RWPE1 (cell line): ENCODE measurements around the gene OSBPL9.

Experiments used
- CTCF ChIA-PET: fragments of 350-600 bp; sonication (Branson Sonifier 250); formaldehyde crosslinking; extraction: SDS; loops from one replicate; lab custom pipeline; 2021; lab: Yijun Ruan, JAX
- POLR2A ChIA-PET: fragments of 400-600 bp; formaldehyde crosslinking; extraction: SDS; loops from one replicate; lab custom pipeline; 2020; ENCODE audit warnings: antibody characterized with exemption; ENCODE audit not compliant: low non-redundant PET; lab: Yijun Ruan, JAX
- DNase-seq: peaks from one replicate; pipeline ENCODE4 v3.0.0; 2012; ENCODE audit warnings: low spot score
- H3K27ac ChIP-seq: fragments of 450-650 bp; 2 replicates; pipeline ENCODE4 v1.5.1; 2017
- TF ChIP-seq, protein P1 (sequence below): fragments of 450-650 bp; conservative IDR thresholded peaks from 2 replicates; pipeline ENCODE4 v1.5.1; 2017; ENCODE audit warnings: low read depth, mild to moderate bottlenecking

OSBPL9 gene, protein sequence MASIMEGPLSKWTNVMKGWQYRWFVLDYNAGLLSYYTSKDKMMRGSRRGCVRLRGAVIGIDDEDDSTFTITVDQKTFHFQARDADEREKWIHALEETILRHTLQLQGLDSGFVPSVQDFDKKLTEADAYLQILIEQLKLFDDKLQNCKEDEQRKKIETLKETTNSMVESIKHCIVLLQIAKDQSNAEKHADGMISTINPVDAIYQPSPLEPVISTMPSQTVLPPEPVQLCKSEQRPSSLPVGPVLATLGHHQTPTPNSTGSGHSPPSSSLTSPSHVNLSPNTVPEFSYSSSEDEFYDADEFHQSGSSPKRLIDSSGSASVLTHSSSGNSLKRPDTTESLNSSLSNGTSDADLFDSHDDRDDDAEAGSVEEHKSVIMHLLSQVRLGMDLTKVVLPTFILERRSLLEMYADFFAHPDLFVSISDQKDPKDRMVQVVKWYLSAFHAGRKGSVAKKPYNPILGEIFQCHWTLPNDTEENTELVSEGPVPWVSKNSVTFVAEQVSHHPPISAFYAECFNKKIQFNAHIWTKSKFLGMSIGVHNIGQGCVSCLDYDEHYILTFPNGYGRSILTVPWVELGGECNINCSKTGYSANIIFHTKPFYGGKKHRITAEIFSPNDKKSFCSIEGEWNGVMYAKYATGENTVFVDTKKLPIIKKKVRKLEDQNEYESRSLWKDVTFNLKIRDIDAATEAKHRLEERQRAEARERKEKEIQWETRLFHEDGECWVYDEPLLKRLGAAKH

DNA sequence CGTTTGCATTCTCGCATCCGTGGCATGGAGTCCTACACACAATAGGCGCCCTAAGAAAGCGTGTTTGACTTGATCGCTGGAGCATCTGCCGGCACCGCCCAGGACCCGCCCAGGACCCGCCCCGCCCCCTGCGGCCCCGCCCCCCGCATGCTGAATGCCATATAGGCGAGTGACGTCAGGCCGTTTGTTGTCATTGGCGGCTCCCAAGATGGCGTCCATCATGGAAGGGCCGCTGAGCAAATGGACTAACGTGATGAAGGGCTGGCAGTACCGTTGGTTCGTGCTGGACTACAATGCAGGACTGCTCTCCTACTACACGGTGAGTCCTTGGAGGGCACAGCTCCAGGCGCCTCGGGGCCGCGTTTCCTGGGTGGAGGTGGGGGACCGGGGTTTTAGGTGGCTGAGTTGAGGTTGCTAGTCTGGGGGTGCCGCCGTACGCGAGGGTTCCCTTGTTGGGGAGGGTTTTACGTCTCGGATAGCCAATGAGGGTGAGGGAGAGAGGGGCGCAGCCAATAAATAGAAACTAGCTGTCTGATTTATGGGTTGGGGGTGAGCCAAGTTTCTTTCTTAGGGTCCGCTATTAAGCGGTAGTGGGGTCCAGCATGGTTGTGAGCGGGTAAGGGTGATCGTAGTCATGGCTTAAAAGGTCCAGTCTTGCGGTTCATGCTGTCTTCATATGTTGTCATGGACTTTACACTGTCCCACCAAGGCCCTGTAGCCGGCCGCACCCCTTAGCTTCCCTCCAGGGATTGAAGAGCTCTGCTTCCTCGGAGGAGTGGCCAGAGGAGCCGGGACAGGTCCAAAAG is at the start of gene OSBPL9:
Gene OSBPL9 (plus strand): TSS at position 190 of the 806 bp plus-strand sequence. CDS start 19 bp downstream, at position 209.
- ChIA-PET POLR2A (no interaction called here), CTCF (interaction anchor here (0.6 kb wide), 1 partner anchor 38 kb away, joined by 3 read pairs; no protein-coding TSS in a partner anchor)
- peak; percentile 93 for DNase-seq
- H3K27ac ChIP-seq, result peak within 1 kb of the TSS; percentile 79
- TF ChIP-seq, protein P1, sequence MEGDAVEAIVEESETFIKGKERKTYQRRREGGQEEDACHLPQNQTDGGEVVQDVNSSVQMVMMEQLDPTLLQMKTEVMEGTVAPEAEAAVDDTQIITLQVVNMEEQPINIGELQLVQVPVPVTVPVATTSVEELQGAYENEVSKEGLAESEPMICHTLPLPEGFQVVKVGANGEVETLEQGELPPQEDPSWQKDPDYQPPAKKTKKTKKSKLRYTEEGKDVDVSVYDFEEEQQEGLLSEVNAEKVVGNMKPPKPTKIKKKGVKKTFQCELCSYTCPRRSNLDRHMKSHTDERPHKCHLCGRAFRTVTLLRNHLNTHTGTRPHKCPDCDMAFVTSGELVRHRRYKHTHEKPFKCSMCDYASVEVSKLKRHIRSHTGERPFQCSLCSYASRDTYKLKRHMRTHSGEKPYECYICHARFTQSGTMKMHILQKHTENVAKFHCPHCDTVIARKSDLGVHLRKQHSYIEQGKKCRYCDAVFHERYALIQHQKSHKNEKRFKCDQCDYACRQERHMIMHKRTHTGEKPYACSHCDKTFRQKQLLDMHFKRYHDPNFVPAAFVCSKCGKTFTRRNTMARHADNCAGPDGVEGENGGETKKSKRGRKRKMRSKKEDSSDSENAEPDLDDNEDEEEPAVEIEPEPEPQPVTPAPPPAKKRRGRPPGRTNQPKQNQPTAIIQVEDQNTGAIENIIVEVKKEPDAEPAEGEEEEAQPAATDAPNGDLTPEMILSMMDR, result no peak

DNA sequence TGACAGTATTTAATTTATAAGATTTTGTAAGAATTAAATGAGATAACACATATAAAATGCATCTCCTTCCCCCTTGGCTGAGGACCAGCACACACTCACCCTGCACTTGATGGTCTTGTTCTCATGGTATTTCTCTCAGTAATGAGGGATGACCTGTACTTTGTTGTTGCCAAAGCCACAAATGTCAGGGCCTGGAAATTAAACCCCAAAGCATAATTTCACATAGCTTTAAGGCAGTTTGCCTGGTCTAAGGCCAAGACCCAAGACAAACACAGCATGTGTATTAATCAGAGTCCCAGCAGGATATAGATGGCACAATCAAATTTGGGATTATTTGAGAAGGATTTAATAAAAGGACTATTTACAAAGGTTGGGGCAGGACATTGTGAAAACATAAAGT is 49.2 kb upstream of the OSBPL9 start:
- TF ChIP-seq, protein P1, result no peak
- POLR2A ChIA-PET, result no interaction called here
- no peak overlapping the region for H3K27ac ChIP-seq
- peak; percentile 32 for DNase-seq
- CTCF ChIA-PET, result no interaction called here

DNA sequence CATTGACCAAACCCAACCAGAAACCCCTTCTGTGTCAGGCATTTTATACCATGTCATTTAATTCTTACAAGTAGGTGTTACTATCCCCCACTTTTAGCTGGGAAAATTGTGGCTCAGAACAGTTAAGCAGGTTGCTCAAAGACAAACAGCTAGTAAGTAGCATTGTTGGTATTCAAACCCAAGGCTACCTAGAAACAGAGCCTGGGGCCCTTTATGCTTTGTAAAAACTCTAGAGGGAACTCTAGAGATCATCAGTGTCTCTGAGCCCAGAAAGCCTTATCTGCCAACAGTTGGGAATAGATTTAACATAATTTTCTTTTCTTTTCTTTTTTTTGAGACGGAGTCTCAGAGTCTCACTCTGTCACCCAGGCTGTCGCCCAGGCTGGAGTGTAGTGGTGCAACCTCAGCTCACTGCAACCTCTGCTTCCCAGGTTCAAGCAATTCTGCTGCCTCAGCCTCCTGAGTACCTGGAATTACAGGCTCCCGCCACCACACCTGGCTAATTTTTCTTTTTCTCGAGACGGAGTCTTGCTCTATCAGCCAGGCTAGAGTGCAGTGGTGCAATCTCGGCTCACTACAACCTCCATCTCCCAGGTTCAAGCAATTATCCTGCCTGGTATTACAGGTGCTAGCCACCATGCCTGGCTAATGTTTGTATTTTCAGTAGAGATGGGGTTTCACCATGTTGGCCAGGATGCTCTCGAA is 48.5 kb upstream of the OSBPL9 start:
- no peak for DNase-seq
- TF ChIP-seq, protein P1, result no peak
- POLR2A ChIA-PET, result no interaction called here
- peak overlapping the region; percentile 71 for H3K27ac ChIP-seq
- CTCF ChIA-PET, result no interaction called here

DNA sequence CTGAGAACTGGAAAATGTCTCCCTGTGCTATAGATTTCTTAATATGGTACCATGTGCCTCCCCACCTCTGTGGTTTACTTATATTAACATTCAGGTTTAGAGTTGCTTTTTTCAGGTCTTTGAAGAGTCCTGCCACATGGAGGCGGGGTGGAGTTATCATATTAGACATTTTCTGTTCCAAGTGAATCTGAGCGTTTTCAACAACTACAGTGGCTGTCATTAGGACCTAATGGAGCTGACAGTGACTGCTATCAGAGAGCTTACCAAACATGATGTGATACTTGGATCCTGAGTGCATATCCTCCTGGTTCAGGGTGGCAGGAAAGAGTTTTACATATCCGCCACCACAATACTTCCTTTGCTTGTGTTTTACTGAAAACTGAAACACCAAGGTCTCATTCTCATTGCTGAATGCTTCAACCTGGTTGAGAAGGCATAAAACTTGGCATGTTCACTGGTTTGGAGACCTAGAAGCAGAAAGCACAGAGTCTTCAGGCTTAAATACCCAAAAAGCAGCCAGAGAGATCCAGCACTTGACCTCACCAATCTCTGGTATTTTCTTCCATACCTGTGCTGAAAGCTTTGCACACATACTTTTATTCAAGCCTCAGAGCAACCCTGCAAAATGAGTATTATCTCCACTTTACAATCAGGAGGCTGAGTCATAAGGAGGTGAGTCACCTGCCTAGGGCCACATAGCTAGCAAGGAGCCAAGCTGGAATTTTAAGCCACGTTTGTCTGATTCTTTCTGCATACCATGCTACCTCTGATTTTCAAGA is 47.4 kb upstream of the OSBPL9 start:
- H3K27ac ChIP-seq, result no peak overlapping the region; the same call in 1 of the 2 replicates
- DNase-seq, result peak; percentile 77
- POLR2A ChIA-PET, result no interaction called here

DNA sequence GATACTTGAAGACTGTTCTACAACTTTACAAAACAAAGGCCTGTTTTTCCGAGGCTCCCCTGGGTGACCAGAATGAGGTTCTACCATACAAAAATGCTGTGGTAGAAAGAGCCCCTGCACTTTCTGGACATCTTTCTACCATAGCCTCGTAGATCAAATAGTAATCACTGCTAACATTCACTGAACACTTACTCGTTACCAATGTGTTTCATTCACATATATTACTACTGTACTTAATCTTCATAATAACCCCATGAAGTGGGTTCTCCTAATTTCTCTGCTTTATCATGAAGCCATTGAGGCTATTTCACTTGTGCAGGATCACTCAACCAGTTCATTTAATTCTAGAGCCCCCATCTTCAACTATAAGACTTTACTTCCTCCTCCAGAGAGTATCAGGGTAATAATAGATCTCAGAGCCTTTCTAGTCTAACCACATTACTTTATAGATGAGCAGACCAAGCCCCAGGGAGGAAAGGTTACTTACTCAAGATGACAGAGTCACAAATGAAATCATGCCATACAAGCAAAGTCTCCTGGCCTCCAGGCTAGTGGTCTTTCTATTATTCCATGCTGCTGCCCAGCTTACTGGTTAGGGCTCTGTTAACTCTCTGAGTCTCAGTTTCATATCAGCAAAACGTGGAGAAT is 46.7 kb upstream of the OSBPL9 start:
- TF ChIP-seq, protein P1, result no peak
- ChIA-PET CTCF (interaction anchor here (0.6 to 1.3 kb wide), 4 partner anchors 12 to 238 kb away, joined by 3 read pairs; no protein-coding TSS in a partner anchor), POLR2A (no interaction called here)
- no peak overlapping the region for H3K27ac ChIP-seq
- no peak for DNase-seq

More for the DNA sequence above, 47.4 kb upstream of the OSBPL9 start:
- TF ChIP-seq, protein P1, result no peak
- CTCF ChIA-PET, result interaction anchor here (0.6 to 1.3 kb wide), 4 partner anchors 12 to 239 kb away, joined by 3 read pairs; no protein-coding TSS in a partner anchor
